Measurements from ENCODE around the gene MYO5B.

GRCh38 chr18:49890041-49890440, 304.9 kb downstream of the MYO5B start:
- TF ChIP-seq CTCF (conservative IDR thresholded peaks at IDR 0.05), result no peak
- no peak for TF ChIP-seq ZFX (IDR thresholded peaks at IDR 0.05)
